Stimulated activated CD8-positive, alpha-beta memory T cell treated with anti-CD3 and anti-CD28 coated beads, Interleukin-12 subunit alpha, Interleukin-12 subunit beta, amount 100 ng/mL, for 24 hours (primary cell): ENCODE data around the gene SGSH.
"Not testable (repeated sequence)": the region's sequence is repeated elsewhere in the genome, so short reads cannot be mapped to it uniquely, and the experiment has no call there.

Experiments used
- DNase-seq: peaks from one replicate; pipeline ENCODE4 v3.0.0-alpha.2; 2020; ENCODE audit errors: extremely low read depth

Gene SGSH

DNA sequence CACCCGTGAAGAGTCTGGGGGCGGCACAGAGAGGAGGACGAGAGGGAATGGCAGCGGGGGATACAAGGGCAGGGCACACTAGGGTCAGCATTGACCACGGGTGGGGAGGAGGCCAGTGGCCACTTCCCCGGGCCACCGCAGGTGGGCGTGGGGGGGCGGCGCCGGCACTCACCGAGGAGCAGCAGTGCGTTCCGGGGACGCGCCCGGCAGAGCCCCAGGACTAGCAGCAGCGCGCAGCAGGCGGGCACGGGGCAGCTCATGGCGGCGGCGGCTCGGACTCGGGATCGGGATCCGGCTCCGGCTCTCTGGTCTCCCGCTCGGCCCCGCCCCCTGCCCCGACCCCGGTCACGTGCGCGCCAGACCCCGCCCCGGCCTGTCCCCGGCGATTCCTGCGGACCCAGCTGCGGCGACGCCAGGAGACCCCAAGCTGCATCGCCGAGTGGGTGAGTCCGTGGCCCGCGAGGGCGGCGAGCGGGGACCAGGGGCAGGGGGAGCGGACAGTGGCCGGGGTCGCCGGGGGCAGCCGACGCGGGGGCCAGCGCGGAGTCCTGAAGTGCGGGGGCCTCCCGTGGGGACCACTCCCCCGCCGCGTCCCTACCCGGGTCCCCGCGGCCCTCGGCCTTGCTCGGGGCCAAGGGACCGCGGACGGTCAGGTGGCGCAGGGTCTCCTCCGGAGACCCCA lies at the start of gene SGSH, which contains the start of gene SLC26A11:
TSS of gene SGSH (minus strand) at position 280 of the 682 bp plus-strand sequence. CDS start at position 260, 20 bp downstream.
TSS of gene SLC26A11 (plus strand) at position 374 of the 682 bp plus-strand sequence. CDS start 1,134 bp downstream, outside the sequence.
- DNase-seq, result no peak

DNA sequence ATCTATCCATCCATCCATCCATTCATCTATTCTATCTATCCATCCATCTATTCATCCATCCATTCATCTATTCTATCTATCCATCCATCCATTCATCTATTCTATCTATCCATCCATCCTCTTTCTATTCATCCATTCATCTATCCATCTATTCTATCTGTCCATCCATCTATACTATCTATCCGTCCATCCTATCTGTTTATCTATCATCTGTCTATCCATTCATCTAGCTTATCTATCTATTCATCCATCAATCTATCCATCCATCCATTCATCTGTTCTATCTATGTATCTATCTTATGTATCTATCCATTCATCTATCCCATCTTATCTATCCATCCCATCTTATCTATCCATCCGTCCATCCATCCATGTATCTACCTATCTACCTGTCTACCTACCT lies 49.3 kb upstream of the SGSH start:
- DNase-seq, result no peak

DNA sequence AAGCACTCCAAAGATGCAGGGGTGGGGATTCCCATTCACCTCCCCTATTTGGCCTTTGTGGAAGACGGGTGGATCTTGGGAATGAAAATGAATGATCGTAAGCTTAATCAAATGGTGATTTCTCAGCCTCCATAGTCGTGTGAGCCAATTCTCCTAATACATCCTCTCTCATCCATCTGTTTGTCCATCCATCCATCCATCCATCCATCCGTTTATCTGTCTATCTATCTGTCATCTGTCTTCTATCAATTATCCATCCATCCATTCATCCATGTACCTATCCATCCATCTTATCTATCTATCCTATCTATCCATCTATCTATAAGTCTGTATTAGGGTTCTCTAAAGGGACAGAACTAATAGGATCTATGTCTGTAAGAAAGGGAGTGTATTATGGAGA lies 48.3 kb upstream of the SGSH start:
- no peak for DNase-seq

DNA sequence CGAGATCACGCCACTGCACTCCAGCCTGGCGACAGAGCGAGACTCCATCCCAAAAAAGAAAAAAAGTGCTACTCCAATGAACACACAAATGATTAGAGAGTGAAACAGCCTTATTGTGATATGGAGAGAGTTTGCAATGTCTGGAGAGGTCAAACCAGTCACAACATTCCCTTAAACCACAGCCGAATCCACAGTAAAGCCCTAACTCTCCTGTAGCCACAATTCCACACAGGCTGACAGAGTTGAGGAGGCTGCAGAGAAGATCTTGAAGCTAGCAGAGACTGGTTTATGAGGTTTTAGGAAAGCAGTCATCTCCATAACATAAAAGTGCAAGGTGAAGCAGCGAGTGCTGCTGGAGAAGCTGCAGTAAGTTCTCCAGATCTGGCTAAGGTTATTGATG lies 47.3 kb upstream of the SGSH start:
- no peak for DNase-seq

DNA sequence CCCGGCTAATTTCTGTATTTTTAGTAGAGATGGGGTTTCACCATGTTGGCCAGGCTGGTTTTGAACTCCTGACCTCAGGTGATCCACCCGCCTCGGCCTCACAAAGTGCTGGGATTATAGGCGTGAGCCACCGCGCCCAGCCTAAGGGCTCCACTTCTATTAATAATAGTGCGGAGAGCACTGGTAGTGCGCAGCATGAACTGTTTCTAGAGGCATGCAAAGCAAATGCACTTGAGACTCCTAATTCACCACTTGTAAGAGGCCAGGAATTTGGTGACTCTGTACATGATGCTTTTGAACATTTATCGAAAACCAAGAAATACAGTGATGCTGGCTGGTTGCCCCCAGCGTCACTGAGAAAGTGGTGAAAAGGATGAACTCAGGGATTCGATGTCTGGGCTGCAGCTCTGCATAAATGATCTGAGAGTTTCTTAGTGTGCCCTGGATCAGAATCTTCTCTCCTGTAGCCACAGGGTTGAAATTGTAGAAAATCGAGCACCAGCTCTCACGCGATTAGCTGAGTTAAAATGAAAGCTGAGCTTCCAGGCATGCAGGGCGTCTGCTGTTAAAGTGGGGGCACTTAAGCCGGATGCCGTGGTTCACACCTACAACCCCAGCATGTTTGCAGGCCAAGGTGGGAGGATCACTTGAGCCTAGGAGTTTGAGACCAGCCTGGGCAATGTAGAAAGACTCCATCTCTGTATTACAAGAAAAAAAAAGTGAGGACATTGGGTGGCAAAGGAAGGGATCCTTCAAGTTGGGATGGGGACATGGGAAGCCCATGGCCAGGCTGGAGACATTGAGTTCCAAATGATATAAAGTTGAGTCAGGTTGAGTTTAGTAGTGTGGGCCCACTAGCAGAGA lies 45.3 kb upstream of the SGSH start:
- no peak for DNase-seq

DNA sequence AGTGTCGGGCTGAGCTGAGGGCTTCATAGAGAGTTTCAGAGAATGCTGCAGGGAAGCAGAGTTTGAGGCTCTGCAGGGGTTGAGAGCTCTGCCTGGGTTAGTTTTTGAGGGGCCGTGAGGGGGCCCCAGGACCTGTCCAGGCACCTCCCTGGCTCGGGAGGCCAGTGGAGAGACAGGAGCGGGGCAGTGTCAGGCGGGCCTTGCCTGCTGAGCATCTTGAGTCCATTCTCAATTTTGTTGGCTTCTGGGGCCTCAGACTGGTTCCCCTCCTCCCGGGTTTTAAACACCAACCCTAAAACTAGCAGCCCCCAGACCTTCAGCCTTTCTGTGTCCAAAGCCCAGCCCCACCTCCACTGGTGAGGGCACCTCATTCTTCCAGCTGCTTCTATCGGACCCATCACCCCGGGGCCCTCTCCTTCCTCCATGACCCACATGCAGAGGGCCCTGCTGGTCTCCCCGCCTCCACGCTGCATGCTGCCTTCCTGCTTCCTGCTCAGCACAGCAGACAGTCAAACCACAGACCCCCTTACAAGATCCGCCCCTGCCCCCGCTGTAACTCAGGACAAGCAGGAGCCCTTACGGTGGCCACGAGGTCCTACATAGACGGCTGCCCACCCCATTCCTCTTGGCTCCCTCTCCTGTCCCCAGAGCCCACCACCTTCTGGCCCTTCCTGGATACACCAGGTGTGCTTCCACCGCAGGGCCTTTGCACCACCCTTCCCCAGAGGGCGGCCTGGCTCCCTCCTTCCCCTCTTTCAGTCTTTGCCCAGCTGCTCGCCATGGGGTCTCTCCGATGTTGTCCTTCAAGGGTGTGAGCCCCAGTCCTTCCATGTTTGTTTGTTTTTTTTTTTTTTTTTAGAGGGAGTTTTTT lies 44.3 kb upstream of the SGSH start:
- DNase-seq, result no peak

GRCh38 chr17:80263253-80264204 lies 43.4 kb upstream of the SGSH start:
- peak; percentile 68 for DNase-seq

- DNase-seq, result no peak
Measured at GRCh38 chr17:80262775-80263244, 42.7 kb upstream of the SGSH start.

GRCh38 chr17:80262291-80262690 lies 42.2 kb upstream of the SGSH start:
- DNase-seq, result no peak

DNA sequence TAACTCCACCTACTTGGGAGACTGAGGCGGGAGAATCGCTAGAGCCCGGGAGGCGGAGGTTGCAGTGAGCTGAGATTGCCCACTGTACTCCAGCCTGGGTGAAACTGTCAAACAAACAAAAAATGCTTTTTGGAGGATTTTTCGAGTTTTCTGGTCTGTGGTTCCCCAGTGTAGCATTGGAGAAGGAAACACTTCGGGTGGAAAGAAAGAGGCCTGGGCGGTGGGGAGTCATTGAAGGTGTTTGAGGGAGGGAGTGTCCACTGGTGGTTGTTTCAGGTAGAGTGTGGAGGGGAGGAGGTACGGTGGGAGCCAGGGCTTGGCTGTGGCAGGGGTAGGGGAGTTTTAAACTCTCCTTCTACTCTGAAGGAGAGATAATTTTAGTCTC lies 41.8 kb upstream of the SGSH start:
- DNase-seq, result no peak

GRCh38 chr17:80261159-80261894 lies 41.2 kb upstream of the SGSH start:
- no peak for DNase-seq

- no peak for DNase-seq
Measured at GRCh38 chr17:80260791-80261158, 40.6 kb upstream of the SGSH start, which contains the start of gene RNF213. Gene RNF213 (plus strand): TSS chr17:80260852. CDS start chr17:80263682, 2,830 bp downstream.

GRCh38 chr17:80260069-80260535 lies 40.0 kb upstream of the SGSH start:
- DNase-seq, result peak; percentile 62

DNA sequence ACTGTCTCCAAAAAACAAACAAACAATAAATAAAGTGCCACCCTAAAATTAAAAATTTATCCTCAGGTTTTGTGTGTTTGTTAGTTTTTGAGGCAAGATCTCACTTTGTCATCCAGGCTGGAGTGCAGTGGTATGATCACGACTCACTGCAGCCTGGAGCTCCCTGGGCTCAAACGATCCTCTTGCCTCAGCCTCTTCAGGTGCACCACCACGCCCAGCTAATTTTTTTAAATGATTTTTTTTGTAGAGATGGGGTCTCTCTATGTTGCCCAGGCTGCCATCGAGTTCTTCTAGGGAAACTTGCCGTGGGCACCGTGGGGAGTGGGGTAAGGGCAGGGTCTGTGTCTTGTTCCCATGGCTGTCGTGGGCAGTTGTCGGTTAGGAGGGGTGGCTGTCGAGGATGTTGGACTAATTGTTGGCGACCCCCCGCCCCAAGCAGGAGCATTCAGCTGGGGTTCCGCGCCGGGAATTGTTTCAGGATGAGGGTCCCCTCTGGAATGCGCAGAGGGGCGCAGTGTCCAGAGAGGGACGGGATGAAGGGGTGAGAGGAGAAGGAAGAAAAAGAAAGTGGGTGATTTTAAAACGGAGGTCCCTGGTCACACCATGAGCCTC lies 39.4 kb upstream of the SGSH start:
- no peak for DNase-seq

- not testable (repeated sequence) for DNase-seq
Measured at GRCh38 chr17:80258296-80258695, 38.2 kb upstream of the SGSH start.

DNA sequence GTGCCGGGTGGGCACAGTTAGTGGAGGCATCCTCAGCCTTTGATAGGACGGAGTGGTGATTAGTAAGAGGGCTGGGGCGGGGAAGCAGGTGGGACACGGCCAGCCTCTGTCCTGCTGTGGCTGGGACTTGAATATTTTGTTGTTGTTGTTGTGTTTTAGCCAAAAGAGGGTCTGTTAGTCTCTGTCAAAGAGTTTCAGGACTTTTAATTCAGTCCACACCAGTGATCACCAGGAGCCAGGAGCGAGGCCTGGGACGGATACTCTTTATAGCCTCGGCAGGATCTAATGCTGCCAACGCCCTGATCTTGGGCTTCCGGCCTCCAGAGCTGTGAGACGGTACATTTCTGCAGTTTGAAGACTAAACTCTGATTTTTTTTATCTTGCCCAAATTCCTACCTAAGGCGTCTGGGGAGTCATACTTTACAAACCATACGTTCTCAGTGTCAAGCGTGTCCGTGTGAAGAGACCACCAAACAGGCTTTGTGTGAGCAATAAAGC lies 37.6 kb upstream of the SGSH start:
- no peak for DNase-seq

DNA sequence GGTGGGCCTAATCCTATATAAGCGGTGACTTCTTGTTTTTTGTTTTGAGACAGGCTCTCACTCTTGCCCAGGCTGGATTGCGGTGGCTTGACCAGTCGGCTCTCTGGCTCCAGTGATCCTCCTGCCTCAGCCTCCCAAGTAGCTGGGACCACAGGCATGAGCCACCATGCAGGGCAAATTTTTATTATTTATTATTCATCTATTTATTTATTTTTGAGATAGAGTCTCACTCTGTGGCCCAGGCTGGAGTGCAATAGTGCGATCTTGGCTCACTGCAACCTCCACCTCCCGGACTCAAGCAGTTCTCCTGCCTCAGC lies 35.9 kb upstream of the SGSH start:
- no peak for DNase-seq

DNA sequence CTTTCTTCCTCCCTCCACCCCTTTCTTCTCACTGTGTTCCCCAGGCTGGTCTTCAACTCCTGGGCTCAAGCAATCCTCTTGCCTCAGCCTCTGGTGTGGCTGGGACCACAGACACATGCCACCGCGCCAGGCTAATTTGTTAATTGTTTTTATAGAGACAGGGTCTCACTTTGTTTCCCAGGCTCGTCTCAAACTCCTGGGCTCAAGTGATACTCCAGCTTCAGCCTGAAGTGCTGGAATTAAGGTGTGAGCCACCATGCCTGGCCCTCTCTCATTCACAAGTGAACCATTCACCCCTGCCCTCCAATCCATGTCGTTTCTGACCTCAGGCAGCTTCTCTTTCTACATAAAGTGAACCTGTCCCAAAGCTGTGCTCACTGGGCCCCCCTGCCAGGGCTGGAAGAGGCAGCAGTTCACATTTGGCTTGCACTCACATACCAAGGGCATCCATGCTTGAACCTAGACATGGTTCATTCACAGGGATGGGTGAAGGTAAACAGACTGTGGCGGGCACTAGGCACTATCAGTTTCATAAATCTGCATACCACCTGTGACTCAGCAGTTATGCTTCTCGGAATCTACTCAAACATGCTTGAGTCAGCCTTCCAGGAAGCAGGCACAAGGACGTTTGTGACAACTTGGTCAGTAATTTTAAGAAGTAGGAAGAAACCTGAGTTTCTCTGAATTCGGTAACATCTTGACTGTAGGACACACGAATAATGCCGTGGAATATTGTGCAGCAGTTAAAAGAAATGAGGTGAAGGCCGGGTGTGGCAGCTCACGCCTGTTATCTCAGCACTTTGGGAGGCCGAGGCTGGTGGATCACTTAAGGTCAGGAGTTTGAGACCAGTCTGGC lies 34.5 kb upstream of the SGSH start:
- DNase-seq, result no peak
